SK-N-SH (cell line): ENCODE data around the gene CYBC1. TPM values are rescaled to one million over a fixed set of nuclear protein-coding genes. Genes with fewer than 3 reads are reported as not detected.
A peak's percentile ranks its signal among the peaks of the same experiment; 100 is the strongest.

Experiments
- CTCF ChIA-PET: fragments of 300-600, 350-600 bp; formaldehyde crosslinking; extraction: SDS; loops from one replicate; lab custom pipeline; 2021; lab: Yijun Ruan, JAX
- POLR2A ChIA-PET: fragments of 350-600 bp; sonication (Branson Sonifier 250); formaldehyde crosslinking; extraction: SDS; loops from one replicate; lab custom pipeline; 2020; ENCODE audit warnings: antibody characterized with exemption, inconsistent platforms; lab: Yijun Ruan, JAX
- DNase-seq: peaks from one replicate; pipeline ENCODE4 v3.0.0; 2012
- H2AFZ ChIP-seq: fragments of 200-600 bp; sonication (generic); 2 replicates; pipeline ENCODE4 v1.8.1; 2016; ENCODE audit warnings: antibody characterized with exemption, mild to moderate bottlenecking, low read depth
- H3F3A ChIP-seq: fragments of 200-600 bp; sonication (generic); replicated peaks from 2 replicates; pipeline ENCODE3; 2016; ENCODE audit warnings: antibody characterized with exemption, mild to moderate bottlenecking; ENCODE audit not compliant: insufficient read depth
- H3K27ac ChIP-seq, 2 experiments: fragments of 200-500 bp in 1 of 2; fragments of 200-600 bp in 1 of 2; sonication (Bioruptor generic) in 1 of 2; sonication (generic), shearing (Covaris generic) in 1 of 2; 2 replicates each; pipeline versions ENCODE4 v1.5.1 to v1.6.1; 2014 to 2016; ENCODE audit warnings: low read depth in 2 of 2, inconsistent platforms in 1 of 2, low read length in 1 of 2, mild to moderate bottlenecking in 1 of 2, mixed read lengths in 1 of 2
- H3K27me3 ChIP-seq: fragments of 200-600 bp; sonication (generic), shearing (Covaris generic); 2 replicates; pipeline ENCODE4 v1.6.1; 2016; ENCODE audit warnings: mixed run types; ENCODE audit not compliant: insufficient read depth
- H3K36me3 ChIP-seq, 2 experiments: fragments of 200-500 bp in 1 of 2; fragments of 200-600 bp in 1 of 2; sonication (Bioruptor generic) in 1 of 2; sonication (generic) in 1 of 2; replicated peaks in 1 of 2; 2 replicates each; pipeline versions ENCODE3 to v1.5.1; 2014 to 2016; ENCODE audit warnings: low read length in 1 of 2, mild to moderate bottlenecking in 1 of 2; ENCODE audit not compliant: insufficient read depth in 2 of 2, control insufficient read depth in 1 of 2
- H3K4me1 ChIP-seq, 2 experiments: fragments of 200-500 bp in 1 of 2; fragments of 200-600 bp in 1 of 2; sonication (Bioruptor generic) in 1 of 2; sonication (generic), shearing (Covaris generic) in 1 of 2; 2 replicates each; pipeline versions ENCODE4 v1.5.1 to v1.6.1; 2014 to 2016; ENCODE audit warnings: low read depth in 1 of 2, low read length in 1 of 2, mixed run types in 1 of 2; ENCODE audit not compliant: insufficient read depth in 2 of 2, control insufficient read depth in 1 of 2
- H3K4me2 ChIP-seq: fragments of 200-600 bp; sonication (generic), shearing (Covaris generic); 2 replicates; pipeline ENCODE4 v1.6.1; 2017; ENCODE audit warnings: mixed run types
- H3K4me3 ChIP-seq, 2 experiments: fragments of 200-500 bp in 1 of 2; fragments of 200-600 bp in 1 of 2; sonication (Bioruptor generic) in 1 of 2; sonication (generic), shearing (Covaris generic) in 1 of 2; 2 replicates each; pipeline versions ENCODE4 v1.5.1 to v1.8.1; 2014 to 2016; ENCODE audit warnings: low read depth in 2 of 2, inconsistent platforms in 1 of 2, low read length in 1 of 2, mild to moderate bottlenecking in 1 of 2, mixed read lengths in 1 of 2, moderate library complexity in 1 of 2
- H3K79me2 ChIP-seq: fragments of 200-600 bp; sonication (generic); 2 replicates; pipeline ENCODE4 v1.8.1; 2017; ENCODE audit warnings: mild to moderate bottlenecking; ENCODE audit not compliant: insufficient read depth
- H3K9ac ChIP-seq: fragments of 200-600 bp; sonication (generic); 2 replicates; pipeline ENCODE4 v1.6.1; 2017; ENCODE audit warnings: mixed run types
- H3K9me2 ChIP-seq: fragments of 200-600 bp; sonication (generic); 2 replicates; pipeline ENCODE4 v1.6.1; 2017; ENCODE audit warnings: mixed run types
- H3K9me3 ChIP-seq: fragments of 200-600 bp; sonication (generic); 2 replicates; pipeline ENCODE4 v1.6.1; 2017; ENCODE audit warnings: mixed run types, mild to moderate bottlenecking, moderate library complexity
- H4K20me1 ChIP-seq: fragments of 200-600 bp; sonication (generic); 2 replicates; pipeline ENCODE4 v1.6.1; 2017; ENCODE audit warnings: mild to moderate bottlenecking, mixed run types; ENCODE audit not compliant: insufficient read depth
- EZH2phosphoT487 ChIP-seq: fragments of 200-600 bp; sonication (generic); IDR thresholded peaks from 2 replicates; pipeline ENCODE4 v1.6.1; 2017; ENCODE audit warnings: low read depth, mixed run types, mild to moderate bottlenecking, antibody characterized with exemption, moderate library complexity, borderline replicate concordance
- FOXJ3 ChIP-seq: sonication (generic); formaldehyde crosslinking; IDR thresholded peaks from 2 replicates; pipeline ENCODE4 v1.5.1; 2020; ENCODE audit warnings: mild to moderate bottlenecking, missing genetic modification reagents
- POLR2AphosphoS5 ChIP-seq: IDR thresholded peaks from 2 replicates; pipeline ENCODE4 v1.6.1; 2012; ENCODE audit warnings: low read depth, low read length
- RXRA ChIP-seq: IDR thresholded peaks from 2 replicates; pipeline ENCODE4 v1.4.0; 2012; ENCODE audit warnings: low read depth, mild to moderate bottlenecking, borderline replicate concordance
- TAF1 ChIP-seq: IDR thresholded peaks from 2 replicates; pipeline ENCODE4 v1.6.1; 2012; ENCODE audit warnings: low read depth, mild to moderate bottlenecking, low read length, moderate library complexity, borderline replicate concordance
- TCF12 ChIP-seq: IDR thresholded peaks from 2 replicates; pipeline ENCODE4 v1.4.0; 2012
- USF2 ChIP-seq: fragments of 150-350 bp; IDR thresholded peaks from 2 replicates; pipeline ENCODE4 v1.6.1; 2017; ENCODE audit warnings: antibody characterized with exemption, low read length, low read depth, borderline replicate concordance
- YY1 ChIP-seq: IDR thresholded peaks from 2 replicates; pipeline ENCODE4 v1.4.0; 2012; ENCODE audit warnings: low read depth, mild to moderate bottlenecking
- WGBS: methylation state at CpG from one replicate; pipeline ENCODE4 v1.1.6; 2017; ENCODE audit warnings: low lambda C conversion rate; 5-methylcytosine and 5-hydroxymethylcytosine counted together
- polyA plus RNA-seq, 3 experiments: library from polyadenylated mRNA; depleted of rRNA; stranded (reverse); fragments of >200 nt; gene quantifications; 2 replicates each; pipeline ENCODE4 v1.2.3, GENCODE V29; 2012

CYBC1 gene
- polyA plus RNA-seq, 1 of the 3 experiments (the other 2 are of a cell fraction): 165 TPM

- Histone ChIP-seq H3K27ac (peak overlapping the region in 1 of 2 experiments; percentile 5; a peak in 1 of 4 replicates), H3K79me2 (peaks cover 43% of the 10 kb centered on the region), H3K4me3 (peak overlapping the region; percentile 76 to 95), H4K20me1 (peaks cover 5% of the 10 kb centered on the region)
- TF ChIP-seq YY1 (0 out of 2 replicates have a peak, but pooled peaks have one; percentile 18), TAF1 (no peak)
- TF ChIP-seq, all 33 proteins: peak for 1
- H3K9me2 ChIP-seq: no peaks in the 10 kb centered on the region
- WGBS: 93% methylated on average over 27 of the region's 30 CpGs
- CTCF ChIA-PET: no interaction called here
- peak overlapping the region; percentile 96 for H3K4me2 ChIP-seq
- POLR2A ChIA-PET: no interaction called here
- H2AFZ ChIP-seq: no peak overlapping the region; the same call in 1 of the 2 replicates
- H3K9me3 ChIP-seq: no peaks in the 10 kb centered on the region
- peak; percentile 52 for DNase-seq
- peaks cover 0 to 23% of the 10 kb centered on the region in 2 experiments for H3K36me3 ChIP-seq
- H3K27me3 ChIP-seq: no peaks in the 10 kb centered on the region
- H3K9ac ChIP-seq: peak overlapping the region; percentile 94; the same call in 1 of the 2 replicates
- H3F3A ChIP-seq: peaks cover 6% of the 10 kb centered on the region
- H3K4me1 ChIP-seq: peaks cover 8 to 38% of the 10 kb centered on the region in 2 experiments; a peak in 2 of 4 replicates
Observed at GRCh38 chr17:82449131-82449882, 1.2 kb downstream of the CYBC1 start.

- 98% methylated on average over 11 of the region's 11 CpGs for WGBS
- POLR2A ChIA-PET: no interaction called here
Observed at GRCh38 chr17:82447876-82448275, 2.7 kb downstream of the CYBC1 start.

GRCh38 chr17:82446649-82447048 lies 3.9 kb downstream of the CYBC1 start:
- Histone ChIP-seq H3F3A (peaks cover 4% of the 10 kb centered on the region), H3K9me2 (no peaks in the 10 kb centered on the region), H3K9ac (no peak overlapping the region), H3K79me2 (peaks cover 43% of the 10 kb centered on the region), H3K27me3 (no peaks in the 10 kb centered on the region), H3K36me3 (peaks cover 7 to 50% of the 10 kb centered on the region in 2 experiments), H3K4me2 (no peak overlapping the region), H3K4me3 (no peak overlapping the region), H2AFZ (no peak overlapping the region), H3K4me1 (peaks cover 8 to 38% of the 10 kb centered on the region in 2 experiments; a peak in 2 of 4 replicates), H4K20me1 (peaks cover 15% of the 10 kb centered on the region), H3K9me3 (no peaks in the 10 kb centered on the region), H3K27ac (no peak overlapping the region; a peak in 1 of 4 replicates)
- POLR2A ChIA-PET: interaction anchor here (0.5 kb wide), 1 partner anchor 29 kb away, joined by 3 read pairs; no protein-coding TSS in a partner anchor
- no peak for DNase-seq
- whole genome bisulfite sequencing: 98% methylated on average over 6 of the region's 12 CpGs
- CTCF ChIA-PET: interaction anchor here (0.9 to 1.3 kb wide), 3 partner anchors 22 to 95 kb away, joined by 3 to 4 read pairs (median 3); no protein-coding TSS in a partner anchor
- TF ChIP-seq TCF12 (no peak), EZH2phosphoT487 (no peak), RXRA (no peak), TAF1 (no peak)

More at GRCh38 chr17:82447876-82448275, 2.7 kb downstream of the CYBC1 start:
- no peak for TF ChIP-seq FOXJ3
- TF ChIP-seq USF2: no peak
- no peak for TF ChIP-seq POLR2AphosphoS5
- Histone ChIP-seq H3K4me3 (no peak overlapping the region), H3K36me3 (peaks cover 3 to 38% of the 10 kb centered on the region in 2 experiments), H3K79me2 (peaks cover 43% of the 10 kb centered on the region), H3K9ac (no peak overlapping the region), H2AFZ (no peak overlapping the region), H3K27me3 (no peaks in the 10 kb centered on the region), H3K4me1 (peaks cover 8 to 38% of the 10 kb centered on the region in 2 experiments; a peak in 2 of 4 replicates), H3K27ac (no peak overlapping the region), H3F3A (peaks cover 6% of the 10 kb centered on the region), H3K4me2 (no peak overlapping the region), H4K20me1 (peaks cover 5% of the 10 kb centered on the region), H3K9me2 (no peaks in the 10 kb centered on the region), H3K9me3 (no peaks in the 10 kb centered on the region)
- CTCF ChIA-PET: interaction anchor here (1.3 kb wide), 1 partner anchor 23 kb away, joined by 3 read pairs; no protein-coding TSS in a partner anchor
- DNase-seq: no peak
